GM19468 (cell line): ENCODE data around the gene HNRNPU.
"Not testable (repeated sequence)": the region's sequence is repeated elsewhere in the genome, so short reads cannot be mapped to it uniquely, and the experiment has no call there.

Experiments
- ATAC-seq: cut with Tn5 transposase; IDR thresholded peaks from one replicate; pipeline ENCODE4 v1.9.1; 2021; ENCODE audit warnings: mild to moderate bottlenecking, moderate library complexity, moderate number of reproducible peaks; ENCODE audit not compliant: unreplicated experiment; ENCODE audit errors: extremely low read depth

The HNRNPU gene

GRCh38 chr1:244843148-244843978, 21.0 kb downstream of the HNRNPU start:
- no peak for ATAC-seq

DNA sequence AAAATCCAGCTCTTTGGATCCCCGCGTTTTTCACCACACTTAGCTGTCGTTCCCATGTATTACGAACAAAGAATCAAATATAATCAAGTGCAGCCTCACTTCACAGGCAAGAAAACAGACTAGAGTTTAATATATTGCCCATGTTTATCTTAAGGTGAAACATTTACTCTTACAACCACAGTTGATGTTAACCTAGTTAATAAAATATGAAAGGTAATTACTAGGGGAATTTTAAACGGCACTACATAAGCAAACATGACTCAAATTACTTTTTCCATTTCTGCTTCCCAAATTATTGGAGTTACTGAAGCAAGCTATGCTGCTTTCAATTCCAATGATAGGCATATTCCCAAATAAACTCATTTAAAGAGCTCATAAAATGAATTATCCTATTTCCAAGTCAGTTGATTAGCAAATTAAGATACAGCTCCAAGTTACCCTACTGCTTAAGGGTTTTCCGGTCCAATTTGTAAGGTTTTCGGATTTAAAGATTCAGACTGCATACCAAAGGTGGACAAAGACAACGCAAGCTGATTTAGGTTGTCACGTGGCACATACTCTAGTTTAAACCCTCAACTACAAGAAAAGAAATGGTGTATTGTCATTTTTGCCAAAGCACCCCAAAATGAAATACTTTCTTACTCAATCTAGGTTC, 22.9 kb downstream of the HNRNPU start:
- no peak for ATAC-seq

- no peak for ATAC-seq
These were observed 24.0 kb downstream of the HNRNPU start for GRCh38 chr1:244840219-244840794.

DNA sequence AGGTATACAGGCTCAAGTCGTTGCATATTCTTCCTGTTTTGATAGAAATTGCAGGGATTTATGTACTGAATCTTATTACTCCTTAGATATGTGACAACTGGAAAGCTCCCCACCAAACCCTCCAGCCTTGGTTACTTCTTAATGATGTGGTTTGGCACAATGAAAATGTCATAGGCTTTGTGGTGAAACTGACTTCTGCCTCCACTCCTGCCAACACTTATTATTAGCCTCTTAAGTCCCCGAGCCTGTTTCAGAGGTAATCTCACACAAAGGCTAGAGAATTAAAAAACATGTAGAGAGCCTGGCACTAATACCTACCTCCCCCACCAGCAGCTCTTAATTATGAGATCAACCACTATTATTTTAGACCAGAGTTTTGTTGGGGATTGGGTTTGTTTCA, 24.7 kb downstream of the HNRNPU start:
- ATAC-seq, result no peak

- ATAC-seq, result no peak
These were observed 26.6 kb downstream of the HNRNPU start for GRCh38 chr1:244837597-244838258.

DNA sequence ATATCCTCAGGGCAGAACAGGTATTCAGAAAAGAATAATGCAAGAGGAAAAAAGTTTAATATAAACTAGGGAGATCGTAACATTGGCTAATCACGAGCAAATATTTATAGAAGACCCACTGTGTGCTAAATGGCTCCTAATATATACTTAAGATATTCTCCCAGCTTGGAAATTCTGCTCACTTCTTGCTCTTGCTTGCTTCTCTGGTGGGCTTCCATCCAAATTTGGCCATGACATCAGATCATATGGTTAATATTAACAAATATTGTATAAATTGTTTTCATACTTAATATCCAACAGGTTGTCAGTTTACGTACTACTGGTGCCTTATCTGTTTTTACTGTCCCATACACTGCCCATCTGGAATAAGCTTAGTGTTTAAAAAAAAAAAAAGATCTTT, 27.8 kb downstream of the HNRNPU start:
- ATAC-seq, result no peak

DNA sequence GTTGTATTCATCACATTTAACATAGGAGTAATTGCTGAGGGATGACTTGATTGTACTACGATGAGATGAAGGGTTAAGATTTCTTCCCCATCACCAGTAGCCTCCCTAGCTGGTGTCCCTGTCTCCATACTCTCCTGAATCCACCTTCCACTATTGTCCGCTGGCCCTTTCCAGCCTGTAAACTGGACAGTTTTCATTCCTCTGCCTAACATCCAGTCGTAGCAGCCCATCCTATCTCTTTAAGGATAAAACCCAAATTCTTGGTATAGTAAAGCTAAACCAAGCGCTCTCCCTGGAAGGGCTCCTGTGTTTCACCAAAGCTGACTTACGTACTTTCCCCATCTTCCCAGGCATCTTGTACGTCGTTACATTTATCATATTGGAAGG, 28.2 kb downstream of the HNRNPU start:
- no peak for ATAC-seq

- ATAC-seq, result peak; percentile 41
These were observed 28.8 kb downstream of the HNRNPU start, which contains the start of gene COX20 for GRCh38 chr1:244835276-244836134. Gene COX20 (plus strand): TSS chr1:244835658. CDS start chr1:244835715, 57 bp downstream.

DNA sequence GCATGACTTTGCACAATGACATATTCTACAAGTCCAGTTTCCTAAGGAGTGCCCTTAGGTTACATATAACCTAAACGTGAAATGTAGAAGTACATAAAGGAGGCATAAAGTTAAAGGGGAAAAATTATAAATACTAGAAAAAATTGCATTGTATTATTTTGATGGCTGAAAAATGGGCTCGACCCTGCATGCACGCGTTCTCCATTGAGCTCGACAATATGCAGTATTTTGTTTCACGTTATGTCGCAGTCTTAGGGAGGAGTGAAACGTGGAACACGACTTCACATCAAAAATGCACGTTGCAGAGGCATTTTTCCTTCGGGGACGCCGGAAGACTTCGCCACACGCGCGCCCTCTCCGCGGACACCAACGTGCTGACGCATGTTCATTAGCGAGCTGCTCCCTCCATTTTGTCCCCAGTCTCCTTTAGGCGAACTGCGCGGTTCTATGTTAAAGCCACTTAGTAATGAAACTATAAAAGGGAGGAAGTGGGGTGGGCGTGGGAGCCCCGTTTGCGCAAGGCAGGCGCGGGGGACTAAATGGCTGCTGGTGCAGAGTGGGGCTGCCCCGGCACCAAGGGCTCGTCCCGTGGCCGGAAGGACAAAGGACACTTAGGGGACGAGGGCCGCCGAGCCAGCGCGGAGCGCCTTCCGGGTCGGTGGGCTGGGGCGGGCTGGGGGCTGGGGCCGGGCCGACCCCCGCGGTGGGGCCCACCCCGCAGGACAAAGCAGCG, 29.6 kb downstream of the HNRNPU start:
- ATAC-seq, result peak; percentile 55

- no peak for ATAC-seq
These were observed 30.4 kb downstream of the HNRNPU start for GRCh38 chr1:244833734-244834542.

- not testable (repeated sequence) for ATAC-seq
These were observed 31.1 kb downstream of the HNRNPU start for GRCh38 chr1:244833260-244833659.

- no peak for ATAC-seq
These were observed 33.7 kb downstream of the HNRNPU start for GRCh38 chr1:244830639-244831038.

DNA sequence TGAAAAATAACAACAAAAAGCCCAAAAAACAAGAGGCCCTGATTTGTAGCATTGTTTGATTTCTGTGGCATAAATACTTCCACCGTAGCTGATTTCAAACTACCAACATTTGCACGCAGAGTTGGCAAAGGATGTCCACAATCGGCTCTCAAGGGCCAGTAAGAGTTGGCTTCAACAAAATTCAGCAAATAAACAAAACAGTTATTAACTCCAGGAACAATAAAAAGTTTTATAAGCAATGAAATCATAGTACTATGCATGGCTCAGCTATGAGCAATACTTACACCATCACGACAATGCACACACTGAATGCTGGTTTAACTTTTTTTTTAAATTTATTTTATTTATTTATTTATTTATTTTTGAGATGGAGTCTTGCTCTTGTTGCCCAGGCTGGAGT, 37.6 kb downstream of the HNRNPU start:
- no peak for ATAC-seq

DNA sequence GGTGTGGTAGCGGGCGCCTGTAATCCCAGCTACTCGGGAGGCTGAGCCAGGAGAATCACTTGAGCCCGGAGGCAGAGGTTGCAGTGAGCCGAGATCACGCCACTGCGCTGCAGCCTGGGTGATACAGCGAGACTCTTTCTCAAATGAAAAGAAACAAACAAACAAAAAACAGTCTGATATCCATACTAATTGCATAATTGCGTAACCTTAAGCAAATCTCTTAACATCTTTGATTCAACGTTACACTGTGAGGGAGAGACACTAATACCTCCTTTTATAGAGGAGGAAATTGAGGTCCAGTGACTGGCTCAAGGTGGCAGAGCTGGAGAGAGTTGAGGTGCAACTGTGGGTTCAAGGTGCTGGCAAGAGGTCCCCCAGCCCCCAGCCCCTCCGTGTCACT, 41.5 kb downstream of the HNRNPU start:
- ATAC-seq, result no peak

- no peak for ATAC-seq
These were observed 43.2 kb downstream of the HNRNPU start for GRCh38 chr1:244821134-244821533.

DNA sequence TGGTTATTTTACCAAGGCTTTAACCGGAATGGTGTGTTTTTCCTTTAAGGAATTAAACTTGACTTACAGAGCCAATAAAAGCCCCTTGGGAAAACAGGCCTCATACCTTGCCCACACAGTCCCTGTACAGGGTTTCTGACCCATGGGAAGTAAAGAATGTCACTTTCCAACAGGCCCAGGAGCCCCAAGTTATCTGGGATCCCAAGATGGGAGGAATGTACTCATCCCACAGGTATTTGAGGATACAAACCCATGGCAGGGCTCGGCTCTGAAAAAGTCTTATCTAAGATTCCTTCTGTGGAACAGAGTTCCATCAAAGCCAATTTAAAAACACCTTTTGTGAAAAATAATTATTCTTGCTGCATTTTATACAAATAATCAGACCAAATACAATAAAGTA, 44.2 kb downstream of the HNRNPU start:
- ATAC-seq, result no peak

GRCh38 chr1:244817415-244817894, 46.9 kb downstream of the HNRNPU start:
- ATAC-seq, result no peak

- ATAC-seq, result no peak
These were observed 48.7 kb downstream of the HNRNPU start for GRCh38 chr1:244815600-244816099.
